ENCODE data around the gene FOXB1.

FOXB1 gene

DNA sequence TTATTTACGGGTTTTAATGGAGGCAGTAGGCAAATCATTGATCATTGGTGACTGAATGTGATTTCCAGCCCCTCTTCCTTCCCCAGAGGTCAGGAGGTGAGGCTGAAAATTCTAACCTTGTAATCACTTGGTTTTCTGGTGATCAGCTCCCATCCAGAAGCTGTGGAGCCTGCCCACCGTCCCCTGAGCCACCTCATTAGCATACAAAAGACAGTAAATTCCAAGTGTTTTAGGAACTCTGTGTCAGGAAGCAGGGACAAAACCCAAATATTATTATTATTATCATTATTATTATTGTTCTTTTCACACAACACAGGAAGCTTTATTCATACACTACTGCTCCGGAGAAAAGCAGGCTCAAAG is 18.2 kb downstream of the FOXB1 start:
- Histone ChIP-seq H3K79me2 (ENCODE audit: insufficient read depth, low read length) (no peaks in the 10 kb centered on the region), H4K20me1 (ENCODE audit: insufficient read depth, low read length) (no peaks in the 10 kb centered on the region), H2AFZ (ENCODE audit: low read depth, low read length) (no peak overlapping the region), H3K4me1 (ENCODE audit: insufficient read depth, low read length) (peaks cover 23% of the 10 kb centered on the region), H3K9ac (ENCODE audit: low read depth, low read length) (no peak overlapping the region), H3K4me2 (ENCODE audit: insufficient read depth, low read length) (no peak overlapping the region), H3K36me3 (ENCODE audit: insufficient read depth, low read length) (no peaks in the 10 kb centered on the region), H3K27ac (ENCODE audit: low read length) (no peak overlapping the region), H3K9me3 (ENCODE audit: insufficient read depth, low read length, severe bottlenecking) (no peaks in the 10 kb centered on the region), H3K4me3 (ENCODE audit: low read depth in 1 of 2, low read length in 2 of 2) (no peak overlapping the region), H3K27me3 (ENCODE audit: insufficient read depth, low read length, poor library complexity) (no peaks in the 10 kb centered on the region)
- no peak for DNase-seq
- ATAC-seq (ENCODE audit: insufficient read depth, low read depth): no peak
- TF ChIP-seq EZH2 (IDR thresholded peaks at IDR 0.05; ENCODE audit: borderline replicate concordance, low read depth, low read length, severe bottlenecking): no peak
- TF ChIP-seq CTCF (IDR thresholded peaks at IDR 0.05; ENCODE audit: borderline replicate concordance, extremely low read depth, low read length, poor library complexity, severe bottlenecking): no peak

DNA sequence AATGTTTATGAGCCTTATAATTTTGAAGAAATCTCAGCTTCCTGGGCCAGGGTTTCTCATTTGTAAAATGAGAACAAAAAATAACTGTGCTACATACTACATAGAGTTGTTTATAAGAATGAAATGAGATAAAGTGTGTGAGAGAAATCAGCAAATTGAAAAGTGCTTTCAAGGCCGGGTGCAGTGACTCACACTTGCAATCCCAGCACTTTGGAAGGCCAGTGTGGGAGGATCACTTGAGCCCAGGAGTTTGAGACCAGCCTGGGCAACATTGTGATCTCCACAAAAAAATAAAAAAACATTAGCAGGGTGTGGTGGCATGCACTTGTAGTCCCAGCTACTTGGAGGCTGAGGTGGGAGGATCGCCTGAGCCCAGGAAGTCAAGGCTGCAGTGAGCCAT is 22.4 kb downstream of the FOXB1 start:
- Histone ChIP-seq H3K79me2 (ENCODE audit: insufficient read depth, low read length) (no peaks in the 10 kb centered on the region), H3K4me3 (ENCODE audit: low read depth in 1 of 2, low read length in 2 of 2) (no peak overlapping the region), H3K36me3 (ENCODE audit: insufficient read depth, low read length) (no peaks in the 10 kb centered on the region), H4K20me1 (ENCODE audit: insufficient read depth, low read length) (no peaks in the 10 kb centered on the region), H3K4me2 (ENCODE audit: insufficient read depth, low read length) (no peak overlapping the region), H2AFZ (ENCODE audit: low read depth, low read length) (no peak overlapping the region), H3K27ac (ENCODE audit: low read length) (no peak overlapping the region), H3K9ac (ENCODE audit: low read depth, low read length) (no peak overlapping the region), H3K9me3 (ENCODE audit: insufficient read depth, low read length, severe bottlenecking) (no peaks in the 10 kb centered on the region), H3K27me3 (ENCODE audit: insufficient read depth, low read length, poor library complexity) (no peaks in the 10 kb centered on the region), H3K4me1 (ENCODE audit: insufficient read depth, low read length) (peaks cover 9% of the 10 kb centered on the region)
- no peak for DNase-seq
- TF ChIP-seq CTCF (IDR thresholded peaks at IDR 0.05; ENCODE audit: borderline replicate concordance, extremely low read depth, low read length, poor library complexity, severe bottlenecking) (no peak), EZH2 (IDR thresholded peaks at IDR 0.05; ENCODE audit: borderline replicate concordance, low read depth, low read length, severe bottlenecking) (no peak)
- ATAC-seq (ENCODE audit: insufficient read depth, low read depth): no peak

DNA sequence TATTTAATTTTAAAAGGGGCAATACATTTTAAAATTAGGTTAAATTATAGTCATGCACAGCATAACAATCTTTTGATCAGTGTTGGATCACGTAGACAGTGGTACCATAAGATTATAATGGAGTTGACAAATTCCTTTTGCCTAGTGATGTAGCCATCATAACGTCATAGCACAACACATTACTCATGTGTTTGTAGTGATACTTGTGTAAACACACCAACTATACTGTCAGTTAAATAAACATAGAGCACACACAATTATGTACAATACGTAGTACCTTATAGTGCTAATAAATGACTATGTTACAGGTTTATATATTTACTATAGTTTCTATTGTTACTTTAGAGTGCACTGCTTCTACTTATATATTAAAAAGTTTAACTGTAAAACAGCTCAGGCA is 31.2 kb downstream of the FOXB1 start:
- H4K20me1 ChIP-seq (ENCODE audit: insufficient read depth, low read length): no peaks in the 10 kb centered on the region

More for the DNA sequence above, 31.2 kb downstream of the FOXB1 start:
- Histone ChIP-seq H3K9me3 (ENCODE audit: insufficient read depth, low read length, severe bottlenecking) (no peaks in the 10 kb centered on the region), H3K79me2 (ENCODE audit: insufficient read depth, low read length) (no peaks in the 10 kb centered on the region), H3K9ac (ENCODE audit: low read depth, low read length) (no peak overlapping the region), H3K27ac (ENCODE audit: low read length) (no peak overlapping the region), H2AFZ (ENCODE audit: low read depth, low read length) (no peak overlapping the region), H3K4me1 (ENCODE audit: insufficient read depth, low read length) (no peaks in the 10 kb centered on the region), H3K27me3 (ENCODE audit: insufficient read depth, low read length, poor library complexity) (no peaks in the 10 kb centered on the region), H3K4me3 (ENCODE audit: low read depth in 1 of 2, low read length in 2 of 2) (no peak overlapping the region), H3K36me3 (ENCODE audit: insufficient read depth, low read length) (no peaks in the 10 kb centered on the region), H3K4me2 (ENCODE audit: insufficient read depth, low read length) (no peak overlapping the region)
- DNase-seq (no peak), ATAC-seq (ENCODE audit: insufficient read depth, low read depth) (no peak)
- TF ChIP-seq EZH2 (IDR thresholded peaks at IDR 0.05; ENCODE audit: borderline replicate concordance, low read depth, low read length, severe bottlenecking) (no peak), CTCF (IDR thresholded peaks at IDR 0.05; ENCODE audit: borderline replicate concordance, extremely low read depth, low read length, poor library complexity, severe bottlenecking) (no peak)

All from DND-41 (cell line).